A673 (cell line): Measurements from ENCODE around the gene FAM120A. TPM values are rescaled to one million over a fixed set of nuclear protein-coding genes. Genes with fewer than 3 reads are reported as not detected.

Source experiments
- BruUV-seq: library from RNA; stranded (reverse); fragments of 400-500 nt; replicated peaks from 2 replicates; lab custom pipeline; 2021; lab: Mats Ljungman, UMichigan
- CTCF ChIA-PET: fragments of 300-600 bp; sonication (Branson Sonifier 250); formaldehyde crosslinking; loops from one replicate; lab custom pipeline; 2022; ENCODE audit warnings: antibody characterized with exemption; lab: Charles Lee
- POLR2A ChIA-PET: fragments of 300-600 bp; sonication (Branson Sonifier 250); formaldehyde crosslinking; loops from one replicate; lab custom pipeline; 2022; ENCODE audit warnings: antibody characterized with exemption; ENCODE audit not compliant: low non-redundant PET; lab: Charles Lee
- DNase-seq: peaks from one replicate; pipeline ENCODE4 v3.0.0-alpha.2; 2015; ENCODE audit warnings: low spot score
- H3K27ac ChIP-seq: fragments of 200-600 bp; sonication (generic); 2 replicates; pipeline ENCODE4 v1.5.1; 2016; ENCODE audit warnings: mixed run types, low read depth, mild to moderate bottlenecking, mixed read lengths, antibody characterized with exemption, low read length; ENCODE audit not compliant: poor library complexity, severe bottlenecking
- H3K27me3 ChIP-seq: fragments of 200-600 bp; sonication (generic); replicated peaks from 2 replicates; pipeline ENCODE4 v1.6.1; 2017; ENCODE audit warnings: mixed run types, low read depth, mild to moderate bottlenecking, mixed read lengths, antibody characterized with exemption, low read length; ENCODE audit not compliant: insufficient read depth, poor library complexity
- H3K36me3 ChIP-seq: fragments of 200-600 bp; sonication (generic); 2 replicates; pipeline ENCODE4 v1.6.1; 2016; ENCODE audit warnings: mixed run types, mild to moderate bottlenecking, mixed read lengths, antibody characterized with exemption, low read length; ENCODE audit not compliant: insufficient read depth, poor library complexity, severe bottlenecking
- H3K4me1 ChIP-seq: fragments of 200-600 bp; sonication (generic); 2 replicates; pipeline ENCODE4 v1.6.1; 2017; ENCODE audit warnings: mixed run types, mild to moderate bottlenecking, mixed read lengths, antibody characterized with exemption, low read length; ENCODE audit not compliant: insufficient read depth, poor library complexity, severe bottlenecking
- H3K4me3 ChIP-seq: fragments of 200-600 bp; sonication (generic); 2 replicates; pipeline ENCODE4 v1.5.1; 2016; ENCODE audit warnings: low read depth, mixed run types, mild to moderate bottlenecking, mixed read lengths, low read length; ENCODE audit not compliant: poor library complexity, severe bottlenecking
- H3K9me3 ChIP-seq: fragments of 200-600 bp; sonication (generic); 2 replicates; pipeline ENCODE4 v1.6.1; 2016; ENCODE audit warnings: mixed run types, low read depth, mild to moderate bottlenecking, mixed read lengths, antibody characterized with exemption, low read length; ENCODE audit not compliant: poor library complexity, severe bottlenecking
- EZH2 ChIP-seq: fragments of 200-600 bp; sonication (generic); IDR thresholded peaks from 2 replicates; pipeline ENCODE4 v1.6.1; 2017; ENCODE audit warnings: borderline replicate concordance, low read depth, mild to moderate bottlenecking, mixed read lengths, antibody characterized with exemption, low read length; ENCODE audit not compliant: poor library complexity, severe bottlenecking
- intact Hi-C: fragments of 100-400 bp; cut with micrococcal nuclease; formaldehyde crosslinking; loops from one replicate; pipeline ENCODE4 v1.10.0; 2022; ENCODE audit not compliant: unreplicated experiment
- total RNA-seq: library from RNA; stranded (reverse); gene quantifications from 2 replicates; pipeline ENCODE4 v1.2.3, GENCODE V29; 2021
- TF ChIP-seq, protein P1 (sequence below): fragments of 300-800, 200-600 bp; sonication (generic); conservative IDR thresholded peaks from 2 replicates; pipeline ENCODE4 v1.5.1; 2017; ENCODE audit warnings: low read depth, mild to moderate bottlenecking, antibody characterized with exemption, low read length, moderate library complexity, mixed read lengths

Gene FAM120A
- total RNA-seq, 1 experiment from 2014 or later, result 91.0 TPM

DNA sequence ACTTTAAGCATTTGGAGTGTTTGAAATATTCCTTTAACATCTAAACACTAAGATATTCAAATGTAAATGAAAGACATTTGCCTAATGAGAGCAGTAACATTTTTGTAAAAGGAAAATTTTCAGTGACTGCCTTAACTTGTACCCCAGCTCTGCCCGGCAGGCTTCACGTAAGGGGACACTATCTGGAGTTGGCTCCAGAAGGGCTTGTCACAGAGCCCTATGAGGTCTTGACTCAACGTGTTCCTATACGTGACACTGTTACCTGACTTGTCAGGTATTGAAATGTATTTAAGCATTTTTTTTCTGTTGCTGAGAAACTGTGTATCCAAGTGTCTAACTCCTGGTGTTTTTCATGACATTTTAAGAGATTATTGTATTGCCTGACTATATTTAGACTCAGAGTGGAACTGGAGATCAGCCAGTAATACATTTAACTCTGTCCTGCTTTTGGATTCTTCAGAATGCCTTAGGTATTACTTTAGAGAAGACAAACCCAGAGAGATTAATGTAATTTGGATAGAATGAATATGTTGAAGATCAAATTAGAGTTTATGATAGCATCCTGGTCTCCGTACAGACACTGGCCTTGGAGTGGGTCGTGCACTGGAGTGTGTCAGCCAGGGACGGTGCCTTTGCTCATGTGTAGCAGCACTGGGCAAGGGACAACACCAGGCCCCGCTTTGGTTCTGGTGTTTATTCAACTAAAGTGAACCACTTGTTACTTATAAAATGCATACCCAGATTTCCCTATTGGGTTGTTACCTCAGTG lies 90.3 kb downstream of the FAM120A start:
- peaks cover 6% of the 10 kb centered on the region for H3K36me3 ChIP-seq
- H3K9me3 ChIP-seq, result no peaks in the 10 kb centered on the region
- ChIA-PET POLR2A (no interaction called here), CTCF (no interaction called here)
- DNase-seq, result no peak
- H3K4me3 ChIP-seq, result no peak overlapping the region
- BruUV-seq, result no TSS peak
- H3K27me3 ChIP-seq, result no peaks in the 10 kb centered on the region
- intact Hi-C loops, result no loop called here
- TF ChIP-seq, protein P1, sequence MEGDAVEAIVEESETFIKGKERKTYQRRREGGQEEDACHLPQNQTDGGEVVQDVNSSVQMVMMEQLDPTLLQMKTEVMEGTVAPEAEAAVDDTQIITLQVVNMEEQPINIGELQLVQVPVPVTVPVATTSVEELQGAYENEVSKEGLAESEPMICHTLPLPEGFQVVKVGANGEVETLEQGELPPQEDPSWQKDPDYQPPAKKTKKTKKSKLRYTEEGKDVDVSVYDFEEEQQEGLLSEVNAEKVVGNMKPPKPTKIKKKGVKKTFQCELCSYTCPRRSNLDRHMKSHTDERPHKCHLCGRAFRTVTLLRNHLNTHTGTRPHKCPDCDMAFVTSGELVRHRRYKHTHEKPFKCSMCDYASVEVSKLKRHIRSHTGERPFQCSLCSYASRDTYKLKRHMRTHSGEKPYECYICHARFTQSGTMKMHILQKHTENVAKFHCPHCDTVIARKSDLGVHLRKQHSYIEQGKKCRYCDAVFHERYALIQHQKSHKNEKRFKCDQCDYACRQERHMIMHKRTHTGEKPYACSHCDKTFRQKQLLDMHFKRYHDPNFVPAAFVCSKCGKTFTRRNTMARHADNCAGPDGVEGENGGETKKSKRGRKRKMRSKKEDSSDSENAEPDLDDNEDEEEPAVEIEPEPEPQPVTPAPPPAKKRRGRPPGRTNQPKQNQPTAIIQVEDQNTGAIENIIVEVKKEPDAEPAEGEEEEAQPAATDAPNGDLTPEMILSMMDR, result no peak
- TF ChIP-seq EZH2, result no peak
- H3K27ac ChIP-seq, result no peak overlapping the region
- peaks cover 8% of the 10 kb centered on the region for H3K4me1 ChIP-seq

DNA sequence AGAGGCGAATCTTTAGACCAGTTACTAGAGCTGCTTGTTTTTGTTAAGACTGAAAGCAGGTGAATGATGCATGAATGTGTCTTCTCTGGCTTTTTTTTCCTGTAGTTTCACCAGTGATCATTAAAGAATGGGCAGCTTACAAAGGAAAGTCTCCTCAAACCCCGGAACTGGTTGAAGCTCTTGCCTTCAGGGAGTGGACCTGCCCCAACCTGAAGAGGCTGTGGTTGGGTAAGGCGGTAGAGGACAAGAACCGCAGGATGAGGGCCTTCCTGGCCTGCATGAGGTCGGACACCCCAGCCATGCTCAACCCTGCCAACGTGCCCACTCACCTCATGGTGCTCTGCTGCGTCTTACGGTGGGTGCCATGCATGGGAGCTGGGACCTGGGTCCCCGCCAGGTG lies 91.6 kb downstream of the FAM120A start:
- intact Hi-C loops, result no loop called here
- Histone ChIP-seq H3K27me3 (no peaks in the 10 kb centered on the region), H3K36me3 (peaks cover 6% of the 10 kb centered on the region), H3K27ac (no peak overlapping the region), H3K4me3 (no peak overlapping the region), H3K9me3 (no peaks in the 10 kb centered on the region), H3K4me1 (peaks cover 8% of the 10 kb centered on the region)
- BruUV-seq, result no TSS peak
- POLR2A ChIA-PET, result no interaction called here
- no peak for TF ChIP-seq EZH2
- TF ChIP-seq, protein P1, result no peak
- no peak for DNase-seq
- CTCF ChIA-PET, result no interaction called here

GRCh38 chr9:93546356-93546755 lies 94.9 kb downstream of the FAM120A start:
- no peak for DNase-seq
- Histone ChIP-seq H3K27ac (no peak overlapping the region), H3K36me3 (peaks cover 10% of the 10 kb centered on the region), H3K4me1 (peaks cover 8% of the 10 kb centered on the region), H3K27me3 (no peaks in the 10 kb centered on the region), H3K4me3 (no peak overlapping the region), H3K9me3 (no peaks in the 10 kb centered on the region)
- no peak for TF ChIP-seq EZH2
- TF ChIP-seq, protein P1, result no peak
- BruUV-seq, result no TSS peak
- ChIA-PET CTCF (no interaction called here), POLR2A (no interaction called here)
- intact Hi-C loops, result no loop called here
